ENCODE measurements around the gene PXDC1. TPM values are rescaled to one million over a fixed set of nuclear protein-coding genes. Genes with fewer than 3 reads are reported as not detected.

The PXDC1 gene
- total and polyA plus RNA-seq, 2 donors (not counting 3 experiments of a cell fraction or from before 2014, with no cell fraction given) = 60.9 to 121 TPM

- Histone ChIP-seq H3K4me2 (ENCODE audit: insufficient read depth, low read length) (no peak overlapping the region), H4K20me1 (replicated peaks; ENCODE audit: control insufficient read depth, extremely low read depth, insufficient read depth, low read length) (no peaks in the 10 kb centered on the region), H2AFZ (ENCODE audit: low read depth, low read length) (no peak overlapping the region), H3K9me3 (replicated peaks; ENCODE audit: control insufficient read depth, insufficient read depth, low read length) (no peaks in the 10 kb centered on the region), H3K4me3 (replicated peaks in 1 of 3; ENCODE audit: insufficient read depth in 1 of 3, low read depth in 1 of 3, low read length in 3 of 3) (no peak overlapping the region), H3K36me3 (ENCODE audit: control insufficient read depth in 2 of 2, extremely low read depth in 1 of 2, insufficient read depth in 2 of 2, low read length in 2 of 2) (no peaks in the 10 kb centered on the region), H3K27ac (ENCODE audit: insufficient read depth, low read depth, low read length) (no peak overlapping the region), H3K4me1 (ENCODE audit: control insufficient read depth, extremely low read depth, insufficient read depth, low read length) (no peaks in the 10 kb centered on the region), H3K9ac (replicated peaks; ENCODE audit: extremely low read depth, insufficient read depth, low read length) (no peak overlapping the region), H3K27me3 (ENCODE audit: control insufficient read depth in 2 of 2, insufficient read depth in 2 of 2, low read length in 2 of 2) (no peaks in the 10 kb centered on the region), H3K79me2 (ENCODE audit: control insufficient read depth, insufficient read depth, low read length) (no peaks in the 10 kb centered on the region), H3K9me1 (replicated peaks; ENCODE audit: control insufficient read depth, extremely low read depth, insufficient read depth, low read length) (no peaks in the 10 kb centered on the region)
- DNase-seq (ENCODE audit: low read depth, low spot score) (no peak), FAIRE-seq (no peak)
- intact Hi-C loops (cut with micrococcal nuclease) = no loop called here
- POLR2A ChIA-PET = no interaction called here
- no peak for TF ChIP-seq CTCF (IDR thresholded peaks at IDR 0.05; ENCODE audit: extremely low read depth in 1 of 2, insufficient read depth in 1 of 2, low read depth in 1 of 2, low read length in 2 of 2)
- no peak for TF ChIP-seq FOS (IDR thresholded peaks at IDR 0.05; ENCODE audit: borderline replicate concordance, insufficient read depth, low read length)
- TF ChIP-seq JUN (IDR thresholded peaks at IDR 0.05; ENCODE audit: borderline replicate concordance, insufficient read depth, insufficient read length, low read depth) = no peak
- no peak for TF ChIP-seq POLR2AphosphoS5 (IDR thresholded peaks at IDR 0.05; ENCODE audit: insufficient read depth, low read depth, low read length)
- TF ChIP-seq MAX (IDR thresholded peaks at IDR 0.05; ENCODE audit: insufficient read depth, insufficient read length) = no peak
- no peak for TF ChIP-seq MYC (IDR thresholded peaks at IDR 0.05; ENCODE audit: low read depth, low read length)
- no peak for TF ChIP-seq EZH2 (IDR thresholded peaks at IDR 0.05; ENCODE audit: borderline replicate concordance, low read depth, low read length, severe bottlenecking)
- TF ChIP-seq GATA2 (IDR thresholded peaks at IDR 0.05; ENCODE audit: insufficient read depth, insufficient read length, low read depth, low read length) = no peak
- TF ChIP-seq POLR2A (IDR thresholded peaks at IDR 0.05; ENCODE audit: low read depth, low read length) = no peak
- dilution Hi-C loops (cut with MboI; ENCODE audit: extremely low pct_ligation_motif_present, low sequenced_read_pairs) = no loop called here
- CTCF ChIA-PET = no interaction called here
- no TSS peak for BruUV-seq (replicated peaks)
Measured at GRCh38 chr6:3789896-3790558, 38.5 kb upstream of the PXDC1 start.

Measured in endothelial cell of umbilical vein (primary cell).